Superior temporal gyrus (tissue), 1 donor: Measurements from ENCODE around the gene FXYD7.

Experiments
- DNase-seq: peaks from one replicate; pipeline ENCODE4 v3.0.0-alpha.2; 2016; ENCODE audit errors: extremely low spot score

FXYD7 gene

GRCh38 chr19:35110974-35111373, 32.1 kb upstream of the FXYD7 start:
- no peak for DNase-seq

GRCh38 chr19:35112995-35113688, 29.9 kb upstream of the FXYD7 start:
- DNase-seq: no peak

GRCh38 chr19:35114353-35115176, 28.5 kb upstream of the FXYD7 start:
- peak; percentile 92 for DNase-seq

GRCh38 chr19:35115177-35115951, 27.7 kb upstream of the FXYD7 start, which contains the start of gene FXYD3:
Gene FXYD3 (plus strand): TSS chr19:35115823. CDS start chr19:35119377, 3,554 bp downstream.
- peak; percentile 86 for DNase-seq

- no peak for DNase-seq
Measured at GRCh38 chr19:35116072-35116801, 26.8 kb upstream of the FXYD7 start.

- DNase-seq: no peak
Measured at GRCh38 chr19:35117116-35117515, 25.9 kb upstream of the FXYD7 start.

GRCh38 chr19:35117799-35118198, 25.3 kb upstream of the FXYD7 start:
- DNase-seq: no peak

GRCh38 chr19:35118268-35119020, 24.6 kb upstream of the FXYD7 start:
- no peak for DNase-seq

GRCh38 chr19:35119091-35119490, 24.0 kb upstream of the FXYD7 start:
- DNase-seq: no peak

GRCh38 chr19:35119578-35120155, 23.4 kb upstream of the FXYD7 start:
- DNase-seq: no peak

GRCh38 chr19:35120492-35120891, 22.6 kb upstream of the FXYD7 start:
- peak; percentile 73 for DNase-seq

GRCh38 chr19:35120898-35121297, 22.2 kb upstream of the FXYD7 start:
- no peak for DNase-seq

- DNase-seq: no peak
Measured at GRCh38 chr19:35122687-35123551, 20.1 kb upstream of the FXYD7 start.

- no peak for DNase-seq
Measured at GRCh38 chr19:35123573-35123972, 19.5 kb upstream of the FXYD7 start.

- DNase-seq: peak; percentile 97
Measured at GRCh38 chr19:35124098-35125060, 18.7 kb upstream of the FXYD7 start.

- DNase-seq: no peak
Measured at GRCh38 chr19:35125270-35125717, 17.8 kb upstream of the FXYD7 start.

- no peak for DNase-seq
Measured at GRCh38 chr19:35125749-35126623, 17.1 kb upstream of the FXYD7 start.
